GM19395 (cell line): ENCODE data around the gene INPP5A.

Source experiments
- ATAC-seq: cut with Tn5 transposase; IDR thresholded peaks from one replicate; pipeline ENCODE4 v1.9.1; 2021; ENCODE audit warnings: mild to moderate bottlenecking, moderate library complexity; ENCODE audit not compliant: unreplicated experiment

Gene INPP5A

DNA sequence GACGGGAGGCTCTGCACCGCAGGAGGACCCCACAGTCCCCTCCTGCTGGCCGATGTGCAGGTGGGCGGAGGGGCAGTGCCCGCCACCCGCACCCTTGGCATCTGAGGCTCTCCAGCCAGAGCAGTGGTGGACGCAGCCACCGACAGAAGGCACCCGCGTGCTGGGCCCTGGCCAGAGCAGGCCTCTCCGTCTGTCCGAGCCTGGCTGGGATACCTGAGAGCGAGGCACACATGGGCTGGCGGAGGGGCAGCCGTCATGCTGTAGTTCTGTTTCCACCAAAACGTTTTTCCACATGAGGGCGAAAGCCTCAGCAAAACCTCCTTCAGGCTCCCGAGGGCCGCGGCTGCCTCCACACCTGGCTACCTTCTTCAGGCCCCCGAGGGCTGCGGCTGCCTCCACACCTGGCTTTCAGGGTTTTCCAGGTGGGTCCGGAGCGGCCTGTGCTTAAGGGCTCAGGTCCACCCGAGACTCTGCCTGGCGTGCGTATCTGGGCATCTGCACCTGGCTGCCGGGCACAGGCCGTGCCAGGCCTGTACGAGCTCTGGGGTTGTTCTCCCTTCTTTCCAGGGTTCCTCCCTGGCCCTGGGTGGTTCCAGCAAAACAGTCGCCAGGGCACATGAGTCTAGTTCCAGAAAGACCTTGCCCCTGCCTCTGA lies 115.5 kb downstream of the INPP5A start:
- no peak for ATAC-seq

- no peak for ATAC-seq
Observed at GRCh38 chr10:132653721-132654120, 116.1 kb downstream of the INPP5A start.

DNA sequence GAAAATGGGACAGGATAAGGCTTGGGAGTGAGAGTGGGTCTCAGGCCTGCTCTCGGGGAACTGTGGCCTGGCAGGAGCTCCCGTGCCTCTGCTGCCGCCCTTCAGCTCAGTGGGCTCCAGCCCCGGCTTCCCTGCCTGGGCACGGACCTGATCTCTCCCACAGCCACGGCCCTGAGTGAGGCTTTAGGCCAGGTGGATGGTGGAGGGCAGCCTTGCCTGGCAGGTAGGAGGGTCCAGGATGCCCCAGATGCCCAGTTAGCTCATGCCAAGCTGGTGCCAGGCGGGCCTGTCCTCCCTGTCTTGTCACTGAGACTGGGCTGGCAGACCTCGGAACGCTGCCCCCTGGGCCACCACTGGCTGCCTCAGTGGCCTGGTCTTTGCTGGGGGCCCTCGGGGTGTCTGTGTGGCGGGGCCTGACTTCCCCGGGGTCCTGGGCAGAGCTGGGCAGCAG lies 116.6 kb downstream of the INPP5A start:
- no peak for ATAC-seq

DNA sequence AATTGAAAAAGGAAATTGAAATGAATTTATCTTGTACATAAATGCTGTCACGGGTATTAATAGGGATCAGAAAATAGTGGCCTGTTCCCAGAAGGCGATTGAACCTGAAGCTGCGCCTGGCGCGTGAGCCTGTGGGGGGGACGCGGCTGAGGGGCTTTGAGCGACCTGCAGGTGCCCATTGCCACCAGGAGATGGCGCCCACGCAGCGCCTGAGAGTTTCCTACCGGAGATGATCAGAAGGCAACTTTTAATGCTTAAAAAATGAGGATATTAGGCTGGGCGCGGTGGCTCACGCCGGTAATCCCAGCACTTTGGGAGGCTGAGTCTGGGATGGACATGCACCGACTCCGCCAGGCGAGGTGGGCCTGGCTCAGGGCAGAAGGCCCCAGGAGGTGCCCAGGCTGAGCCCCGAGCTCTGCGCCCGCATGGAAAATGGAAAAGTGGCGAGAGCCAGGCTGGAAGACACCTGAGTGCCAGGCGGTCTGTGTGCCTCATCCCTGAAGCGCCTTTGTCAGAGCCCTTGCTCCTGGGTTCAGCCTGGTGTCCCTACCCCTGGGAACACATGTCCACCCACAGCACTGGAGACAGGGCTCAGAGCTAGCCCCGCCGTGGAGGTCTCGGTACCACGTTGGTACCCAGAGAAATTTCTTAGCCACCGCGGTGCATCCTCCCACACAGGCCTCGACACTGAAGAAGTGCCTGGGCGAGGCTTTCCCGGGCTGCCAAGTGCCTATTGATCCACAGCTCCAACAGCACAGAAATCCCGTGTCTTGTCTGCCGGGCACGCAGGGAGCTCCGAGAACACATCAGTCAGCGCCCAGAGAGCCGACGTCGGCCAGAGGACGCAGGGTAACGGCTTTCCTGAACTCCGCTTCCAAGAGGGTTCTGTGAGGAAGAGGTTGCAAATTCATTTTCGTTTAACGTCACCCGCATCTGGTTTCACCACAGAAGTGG lies 117.4 kb downstream of the INPP5A start:
- ATAC-seq, result no peak

GRCh38 chr10:132655735-132656134 lies 118.1 kb downstream of the INPP5A start:
- no peak for ATAC-seq

DNA sequence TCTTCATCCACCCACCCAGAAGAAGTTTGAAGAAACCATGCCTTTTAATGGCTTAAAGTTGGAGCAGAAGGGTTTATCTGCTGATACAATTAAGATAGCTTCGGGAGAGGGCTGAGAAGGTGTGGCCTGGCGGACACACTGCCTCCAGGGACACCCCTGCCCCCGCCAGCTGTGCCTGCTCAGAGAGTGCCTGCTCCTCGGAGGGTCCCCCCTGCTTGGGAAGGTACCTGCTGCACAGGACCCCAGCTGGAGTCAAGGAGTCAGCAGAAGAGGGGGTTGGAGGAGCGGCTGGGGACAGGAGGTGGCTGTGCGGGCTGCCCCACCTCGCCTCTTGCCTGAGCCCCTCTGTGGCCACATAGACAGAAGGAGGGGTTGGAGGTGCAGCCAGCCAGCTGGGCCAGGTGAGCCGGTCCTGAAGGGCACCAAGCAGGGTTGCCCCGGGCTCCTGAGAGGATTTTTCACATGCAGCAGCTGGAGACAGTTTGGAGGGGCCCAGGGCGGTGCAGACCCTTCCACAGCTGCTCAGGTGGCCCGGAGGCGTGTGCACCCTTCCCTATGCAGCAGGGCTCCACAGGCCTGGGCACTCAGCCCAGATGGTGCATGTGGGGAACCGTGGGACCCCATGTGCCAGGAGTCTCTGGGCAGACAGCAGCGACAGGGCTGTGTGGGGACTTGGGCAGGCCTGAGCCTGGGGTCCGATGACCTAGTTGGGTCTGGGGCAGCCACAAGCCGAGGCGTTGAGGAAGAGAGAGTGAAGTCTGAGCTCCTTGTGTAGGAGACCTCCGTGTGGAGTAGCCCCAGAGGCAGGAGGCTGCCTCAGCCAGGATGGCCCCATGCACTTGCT lies 118.9 kb downstream of the INPP5A start:
- no peak for ATAC-seq

GRCh38 chr10:132657127-132657706 lies 119.6 kb downstream of the INPP5A start:
- ATAC-seq, result no peak

DNA sequence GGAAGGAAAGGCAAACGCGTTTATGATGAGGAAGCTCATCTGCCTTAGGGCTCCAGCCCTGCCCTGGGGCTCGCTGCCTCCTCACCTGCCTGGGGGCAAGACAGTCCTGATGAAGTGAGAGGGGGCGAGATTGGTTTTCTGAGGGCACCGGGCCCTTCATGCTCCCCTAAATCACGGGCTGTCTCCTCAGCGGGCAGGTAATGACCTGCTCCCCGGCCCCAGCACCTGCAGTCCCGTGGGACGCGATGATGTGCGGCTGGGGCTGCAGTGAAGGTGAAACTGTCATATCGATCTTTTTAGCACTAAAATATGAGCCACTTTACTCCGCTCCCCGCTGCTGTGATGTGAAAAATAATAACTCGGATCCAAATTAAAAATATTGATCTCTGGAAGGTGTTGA lies 120.2 kb downstream of the INPP5A start:
- ATAC-seq, result no peak

GRCh38 chr10:132658546-132659205 lies 121.1 kb downstream of the INPP5A start:
- no peak for ATAC-seq

- ATAC-seq, result no peak
Observed at GRCh38 chr10:132659206-132660091, 121.9 kb downstream of the INPP5A start.

- ATAC-seq, result no peak
Observed at GRCh38 chr10:132660385-132660784, 122.8 kb downstream of the INPP5A start.

GRCh38 chr10:132662186-132662920 lies 124.8 kb downstream of the INPP5A start:
- no peak for ATAC-seq

- no peak for ATAC-seq
Observed at GRCh38 chr10:132663666-132664365, 126.2 kb downstream of the INPP5A start.

DNA sequence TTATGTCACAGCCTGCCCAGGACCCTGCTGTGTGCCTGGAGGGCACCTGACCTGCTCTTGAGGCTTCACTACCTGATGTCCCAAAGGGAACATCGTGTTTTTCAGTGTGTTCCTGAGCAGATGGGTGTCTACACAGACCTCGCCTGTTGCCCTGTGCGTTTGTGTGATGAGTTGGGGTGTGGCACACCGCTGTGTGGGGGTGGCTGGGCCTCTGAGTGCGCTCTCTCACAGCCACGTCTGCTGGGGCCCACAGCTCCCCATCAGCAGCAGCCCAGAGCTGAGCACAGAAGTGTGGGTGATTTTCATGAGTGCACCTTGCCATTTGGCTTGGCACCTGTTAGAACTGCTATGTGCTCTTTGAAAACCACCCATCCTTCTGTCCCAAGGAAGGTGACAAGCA lies 126.8 kb downstream of the INPP5A start:
- no peak for ATAC-seq

GRCh38 chr10:132664883-132665282 lies 127.3 kb downstream of the INPP5A start:
- ATAC-seq, result no peak

DNA sequence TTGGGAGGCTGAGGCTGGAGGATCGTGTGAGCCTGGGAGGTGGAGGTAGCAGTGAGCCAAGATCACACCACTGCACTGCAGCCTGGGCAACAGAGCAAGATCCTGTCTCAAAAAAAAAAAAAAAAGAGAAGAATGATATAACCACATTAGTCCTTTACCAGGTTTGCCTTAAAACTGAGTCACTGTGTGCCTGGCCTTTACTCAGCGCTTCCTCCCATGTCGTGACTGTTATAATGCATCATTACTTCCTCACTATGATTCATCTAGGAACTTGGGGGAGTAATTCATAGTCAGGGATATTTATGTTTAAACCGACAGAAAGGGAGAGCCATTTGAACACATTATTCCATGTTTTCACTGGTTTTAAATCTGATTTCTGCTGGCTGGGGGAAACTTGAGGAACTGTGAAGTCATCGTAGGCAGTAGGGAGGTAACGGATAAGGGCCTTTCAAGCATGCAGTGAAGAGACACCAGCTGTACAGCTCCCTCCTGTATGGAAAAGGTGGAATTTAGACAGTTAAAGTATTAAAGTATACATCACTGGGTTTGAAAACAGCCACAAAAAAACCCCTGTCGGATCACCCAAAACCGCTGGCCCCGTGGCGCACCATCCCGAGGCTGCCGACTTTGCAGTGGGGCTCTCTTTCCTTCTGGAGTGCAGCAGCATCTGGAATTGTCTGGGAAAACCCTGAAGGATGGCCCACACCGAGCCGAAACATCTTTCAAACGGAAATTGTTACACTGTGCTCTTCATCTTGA lies 128.5 kb downstream of the INPP5A start:
- no peak for ATAC-seq

GRCh38 chr10:132666705-132667341 lies 129.2 kb downstream of the INPP5A start:
- no peak for ATAC-seq
